Erythroblast (primary cell): ENCODE data around the gene ZCCHC24.

Experiments used
- DNase-seq, 2 experiments: peaks; one replicate each; lab custom pipeline; 2025; lab: John Stamatoyannopoulos, UW
- GATA1 ChIP-seq: IDR thresholded peaks from 2 replicates; pipeline ENCODE4 v1.6.1; 2011; ENCODE audit warnings: low read depth, mild to moderate bottlenecking, control low read depth, low read length, moderate library complexity
- POLR2A ChIP-seq: IDR thresholded peaks from 2 replicates; pipeline ENCODE4 v1.6.1; 2011; ENCODE audit warnings: mild to moderate bottlenecking, low read length

The ZCCHC24 gene

GRCh38 chr10:79411546-79412495 is 33.6 kb downstream of the ZCCHC24 start:
- no peak for DNase-seq
- TF ChIP-seq POLR2A (no peak), GATA1 (no peak)

- no peak for DNase-seq
- TF ChIP-seq GATA1 (no peak), POLR2A (no peak)
Measured at GRCh38 chr10:79410315-79411094, 34.9 kb downstream of the ZCCHC24 start.

GRCh38 chr10:79409726-79410085 is 35.7 kb downstream of the ZCCHC24 start:
- DNase-seq: no peak
- TF ChIP-seq GATA1 (no peak), POLR2A (no peak)

GRCh38 chr10:79409038-79409725 is 36.2 kb downstream of the ZCCHC24 start:
- no peak for TF ChIP-seq GATA1
- no peak for TF ChIP-seq POLR2A
- no peak for DNase-seq

- no peak for DNase-seq
- TF ChIP-seq GATA1: no peak
- no peak for TF ChIP-seq POLR2A
Measured at GRCh38 chr10:79407811-79408795, 37.3 kb downstream of the ZCCHC24 start.

- no peak for TF ChIP-seq POLR2A
- TF ChIP-seq GATA1: no peak
- no peak for DNase-seq
Measured at GRCh38 chr10:79407423-79407796, 38.0 kb downstream of the ZCCHC24 start.

- no peak for TF ChIP-seq POLR2A
- no peak for TF ChIP-seq GATA1
- DNase-seq: no peak
Measured at GRCh38 chr10:79406683-79407422, 38.6 kb downstream of the ZCCHC24 start.

- DNase-seq: no peak
- TF ChIP-seq GATA1: no peak
- TF ChIP-seq POLR2A: no peak
Measured at GRCh38 chr10:79405995-79406515, 39.4 kb downstream of the ZCCHC24 start.

- no peak for DNase-seq
- TF ChIP-seq POLR2A (no peak), GATA1 (no peak)
Measured at GRCh38 chr10:79405221-79405994, 40.0 kb downstream of the ZCCHC24 start.

GRCh38 chr10:79404690-79405131 is 40.7 kb downstream of the ZCCHC24 start:
- DNase-seq: no peak
- TF ChIP-seq GATA1: no peak
- TF ChIP-seq POLR2A: no peak

- no peak for TF ChIP-seq GATA1
- no peak for TF ChIP-seq POLR2A
Measured at GRCh38 chr10:79404231-79404609, 41.2 kb downstream of the ZCCHC24 start.

More at GRCh38 chr10:79404231-79404609, 41.2 kb downstream of the ZCCHC24 start:
- no peak for DNase-seq
